K562 (cell line): Measurements from ENCODE around the gene GGNBP2. TPM values are rescaled to one million over a fixed set of nuclear protein-coding genes. Genes with fewer than 3 reads are reported as not detected.
A peak's percentile ranks its signal among the peaks of the same experiment; 100 is the strongest.
"Not testable (repeated sequence)": the region's sequence is repeated elsewhere in the genome, so short reads cannot be mapped to it uniquely, and the experiment has no call there.

Source experiments
- ATAC-seq: fragments of 200-7000 bp; cut with Tn5 transposase; 3 replicates; pipeline ENCODE4 v1.9.1; 2020; ENCODE audit warnings: moderate library complexity
- BruUV-seq: library from RNA; stranded (reverse); fragments of 400-500 nt; replicated peaks from 2 replicates; lab custom pipeline; 2021; lab: Mats Ljungman, UMichigan
- CTCF ChIA-PET: fragments of 300-600 bp; formaldehyde crosslinking; extraction: SDS; loops from one replicate; lab custom pipeline; 2021; ENCODE audit warnings: low intra/inter-chr PET ratio; lab: Yijun Ruan, JAX
- POLR2A ChIA-PET: fragments of 300-600, 350-650 bp; sonication (Branson Sonifier 250); formaldehyde crosslinking; extraction: SDS; loops from one replicate; lab custom pipeline; 2021; ENCODE audit warnings: antibody characterized with exemption, inconsistent platforms; lab: Yijun Ruan, JAX
- DNase-seq, 4 experiments: peaks; one replicate each; pipeline versions ENCODE4 v3.0.0 to v3.0.0-alpha.2; 2011 to 2018; ENCODE audit warnings: low spot score in 3 of 4, mixed read lengths in 3 of 4; ENCODE audit errors: extremely low read depth in 1 of 4
- FAIRE-seq: peaks from 2 replicates; lab custom pipeline; 2011; peaks lifted over from hg19 to GRCh38; lab: Jason Lieb, UNC
- H2AFZ ChIP-seq: 2 replicates; pipeline ENCODE4 v1.6.0; 2011; ENCODE audit warnings: low read depth, low read length, control low read depth, inconsistent platforms
- H3K27ac ChIP-seq: fragments of 200-600 bp; 3 replicates; pipeline ENCODE4 v1.8.0; 2011; ENCODE audit warnings: low read depth, mild to moderate bottlenecking, control low read depth, inconsistent platforms, low read length, moderate library complexity, mixed read lengths; ENCODE audit errors: extremely low read depth
- H3K27me3 ChIP-seq, 2 experiments: fragments of 300-600 bp in 1 of 2; 2 replicates in 1 of 2; 3 replicates in 1 of 2; pipeline versions ENCODE4 v1.6.0 to v1.8.0; 2011; ENCODE audit warnings: inconsistent platforms in 2 of 2, low read length in 2 of 2, mild to moderate bottlenecking in 1 of 2, mixed read lengths in 1 of 2, moderate library complexity in 1 of 2; ENCODE audit not compliant: control insufficient read depth in 2 of 2, insufficient read depth in 2 of 2
- H3K36me3 ChIP-seq: fragments of 300-600 bp; 3 replicates; pipeline ENCODE4 v1.8.0; 2011; ENCODE audit warnings: mild to moderate bottlenecking, low read length, inconsistent platforms; ENCODE audit not compliant: control insufficient read depth, insufficient read depth
- H3K4me1 ChIP-seq, 2 experiments: fragments of 200-600 bp in 1 of 2; replicated peaks in 1 of 2; 2 replicates in 1 of 2; 3 replicates in 1 of 2; pipeline versions ENCODE4 v1.5.1 to v1.8.0; 2011; ENCODE audit warnings: inconsistent platforms in 2 of 2, low read length in 2 of 2, mild to moderate bottlenecking in 1 of 2, mixed read lengths in 1 of 2, moderate library complexity in 1 of 2; ENCODE audit not compliant: control insufficient read depth in 2 of 2, insufficient read depth in 2 of 2
- H3K4me2 ChIP-seq: 2 replicates; pipeline ENCODE4 v1.6.1; 2011; ENCODE audit warnings: low read length, control low read depth, inconsistent platforms, mixed read lengths; ENCODE audit not compliant: insufficient read depth
- H3K4me3 ChIP-seq: fragments of 200-600 bp; sonication (generic), shearing (Covaris generic); 2 replicates; pipeline ENCODE4 v1.5.1; 2016; ENCODE audit warnings: control low read depth, inconsistent platforms
- H3K79me2 ChIP-seq: fragments of 200-600 bp; 3 replicates; pipeline ENCODE4 v1.8.0; 2011; ENCODE audit warnings: low read length, inconsistent platforms; ENCODE audit not compliant: control insufficient read depth, insufficient read depth
- H3K9ac ChIP-seq, 2 experiments: 2 replicates each; pipeline versions ENCODE4 v1.6.0 to v1.6.1; 2011; ENCODE audit warnings: low read depth in 2 of 2, low read length in 2 of 2, control low read depth in 1 of 2, inconsistent platforms in 1 of 2, mild to moderate bottlenecking in 1 of 2, mixed read lengths in 1 of 2; ENCODE audit not compliant: insufficient read depth in 1 of 2
- H3K9me1 ChIP-seq: one replicate; pipeline ENCODE4 v1.6.0; 2011; ENCODE audit warnings: inconsistent platforms, mild to moderate bottlenecking, low read length, moderate library complexity; ENCODE audit not compliant: control insufficient read depth, insufficient read depth
- H3K9me3 ChIP-seq: replicated peaks from 2 replicates; pipeline ENCODE4 v1.5.1; 2011; ENCODE audit warnings: low read depth, low read length, inconsistent platforms; ENCODE audit not compliant: control insufficient read depth, insufficient read depth
- H4K20me1 ChIP-seq: replicated peaks from 2 replicates; pipeline ENCODE4 v1.6.1; 2011; ENCODE audit warnings: low read length, inconsistent platforms, mixed read lengths; ENCODE audit not compliant: control insufficient read depth, insufficient read depth
- BCOR ChIP-seq: fragments of 450-650 bp; IDR thresholded peaks from 2 replicates; pipeline ENCODE4 v1.6.1; 2016
- KLF16 ChIP-seq: IDR thresholded peaks from 2 replicates; pipeline ENCODE4 v1.6.1; 2016; ENCODE audit warnings: antibody characterized with exemption
- RBM25 ChIP-seq: fragments of 200-400 bp; formaldehyde crosslinking; IDR thresholded peaks from 2 replicates; pipeline ENCODE4 v1.6.1; 2018; ENCODE audit warnings: low read length, low read depth, moderate library complexity; ENCODE audit not compliant: severe bottlenecking
- SREBF1 ChIP-seq: fragments of 150-350 bp; IDR thresholded peaks from 2 replicates; pipeline ENCODE4 v1.6.1; 2014; ENCODE audit warnings: antibody characterized with exemption, low read depth, low read length, borderline replicate concordance
- TRIM24 ChIP-seq, 2 experiments: fragments of 450-650 bp; IDR thresholded peaks; 2 replicates each; pipeline ENCODE4 v1.6.1; 2016
- ZNF121 ChIP-seq: sonication (generic); formaldehyde crosslinking; conservative IDR thresholded peaks from 2 replicates; pipeline ENCODE4 v1.8.0; 2022; ENCODE audit warnings: missing genetic modification reagents
- ZNF408 ChIP-seq: fragments of 250-450 bp; sonication (Bioruptor Pico); IDR thresholded peaks from 2 replicates; pipeline ENCODE4 v1.4.0; 2020; ENCODE audit warnings: low read depth, mild to moderate bottlenecking, moderate library complexity
- WGBS: fragments of 100-300 bp; shearing (Covaris generic); methylation state at CpG from one replicate; pipeline ENCODE4 v1.1.6; 2016; ENCODE audit warnings: low coverage, mixed read lengths; ENCODE audit not compliant: insufficient coverage; ENCODE audit errors: missing lambda C conversion rate; 5-methylcytosine and 5-hydroxymethylcytosine counted together
- in situ Hi-C: fragments of 300-500 bp; cut with MboI; formaldehyde crosslinking; loops from 4 replicates; pipeline ENCODE4 v1.15.0; 2018; ENCODE audit warnings: inconsistent platforms, mixed read lengths
- intact Hi-C: fragments of 100-400 bp; cut with micrococcal nuclease; formaldehyde crosslinking; loops from 2 replicates; pipeline ENCODE4 v1.14.2; 2022
- polyA plus RNA-seq, 8 experiments: library from polyadenylated mRNA; depleted of rRNA in 4 of 8; stranded (reverse) in 5 of 8; unstranded in 3 of 8; fragments of >200 nt; fragmentation: Nextera tagmentation in 2 of 8; fragmentation: Illumina TruSeq in 1 of 8; extraction: Ambion mirVana in 2 of 8; extraction: Trizol in 1 of 8; gene quantifications; 2 replicates each; pipeline versions ENCODE4 v1.2.1 to v1.2.3, GENCODE V29; 2011 to 2014; ENCODE audit warnings: inconsistent platforms in 1 of 8, missing spikeins in 1 of 8
- total RNA-seq, 7 experiments: library from RNA; depleted of rRNA in 6 of 7; stranded (reverse); fragments of >200 nt in 6 of 7; fragmentation: Illumina TruSeq in 2 of 7; extraction: Trizol in 2 of 7; gene quantifications; 2 replicates each; pipeline versions ENCODE4 v1.2.1 to v1.2.3, GENCODE V29; 2011 to 2021; ENCODE audit warnings: low replicate concordance in 1 of 7
- TF ChIP-seq, protein P1 (sequence below), 2 experiments: fragments of 450-650 bp; conservative IDR thresholded peaks; 2 replicates each; pipeline ENCODE4 v1.6.1; 2017; ENCODE audit warnings: mild to moderate bottlenecking in 2 of 2, moderate library complexity in 2 of 2

The GGNBP2 gene
- total and polyA plus RNA-seq, 9 of the 15 experiments (the other 6 are each of a cell fraction or from before 2014, with no cell fraction given) = 35.7 to 96.6 (median 64.1) TPM

DNA sequence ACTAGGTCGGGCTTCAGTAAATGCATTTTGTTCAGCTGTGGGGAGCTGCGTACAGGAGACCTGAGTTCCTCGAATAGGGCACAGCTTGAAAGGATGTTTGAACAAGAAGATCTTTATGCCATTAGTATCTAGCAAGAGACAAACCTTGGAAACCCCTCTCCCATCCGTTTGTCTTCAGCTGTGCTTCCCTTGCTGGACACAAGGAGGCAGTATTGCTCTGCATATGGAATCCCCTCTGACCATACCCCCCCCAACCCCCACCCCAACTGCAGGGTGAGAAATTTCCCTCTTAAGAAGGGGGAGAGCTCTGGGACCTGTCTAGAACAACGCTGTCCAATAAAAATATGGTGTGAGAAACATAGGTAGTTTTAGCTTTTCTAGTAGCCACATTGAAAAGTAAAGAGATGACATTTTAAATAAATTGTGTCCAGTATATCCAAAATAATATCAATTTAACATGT, 58.2 kb downstream of the GGNBP2 start (continued):
- TF ChIP-seq, protein P1, sequence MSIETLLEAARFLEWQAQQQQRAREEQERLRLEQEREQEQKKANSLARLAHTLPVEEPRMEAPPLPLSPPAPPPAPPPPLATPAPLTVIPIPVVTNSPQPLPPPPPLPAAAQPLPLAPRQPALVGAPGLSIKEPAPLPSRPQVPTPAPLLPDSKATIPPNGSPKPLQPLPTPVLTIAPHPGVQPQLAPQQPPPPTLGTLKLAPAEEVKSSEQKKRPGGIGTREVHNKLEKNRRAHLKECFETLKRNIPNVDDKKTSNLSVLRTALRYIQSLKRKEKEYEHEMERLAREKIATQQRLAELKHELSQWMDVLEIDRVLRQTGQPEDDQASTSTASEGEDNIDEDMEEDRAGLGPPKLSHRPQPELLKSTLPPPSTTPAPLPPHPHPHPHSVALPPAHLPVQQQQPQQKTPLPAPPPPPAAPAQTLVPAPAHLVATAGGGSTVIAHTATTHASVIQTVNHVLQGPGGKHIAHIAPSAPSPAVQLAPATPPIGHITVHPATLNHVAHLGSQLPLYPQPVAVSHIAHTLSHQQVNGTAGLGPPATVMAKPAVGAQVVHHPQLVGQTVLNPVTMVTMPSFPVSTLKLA (conservative IDR thresholded peaks at IDR 0.05) = 0 out of 4 replicates have a peak, but pooled peaks of 1 of the 2 experiments have one; percentile 36
- TF ChIP-seq ZNF408 = no peak
- no peak for TF ChIP-seq KLF16
- no peak for TF ChIP-seq TRIM24 (IDR thresholded peaks at IDR 0.05)
- no peak for TF ChIP-seq SREBF1
- TF ChIP-seq, all 486 proteins: peak for 19

- H3K27me3 ChIP-seq, H2AFZ ChIP-seq, in situ Hi-C loops, H3K4me3 ChIP-seq: not testable (repeated sequence)
- TF ChIP-seq BCOR (peak; percentile 50; the same call in 1 of the 2 replicates), ZNF121 (peak; percentile 90), RBM25 (peak; percentile 82)
- TF ChIP-seq, all 486 proteins: peak for 3; not testable (repeated sequence) for 483
- H3K9me3 ChIP-seq, FAIRE-seq, H3K27ac ChIP-seq, H3K4me2 ChIP-seq, H3K9ac ChIP-seq, POLR2A ChIA-PET, H3K9me1 ChIP-seq, DNase-seq, H4K20me1 ChIP-seq, ATAC-seq, intact Hi-C loops, BruUV-seq: not testable (repeated sequence)
- H3K36me3 ChIP-seq = peaks cover 37% of the 10 kb centered on the region
- WGBS = 84% methylated on average over 2 of the region's 5 CpGs
- H3K4me1 ChIP-seq = peaks cover 31 to 54% of the 10 kb centered on the region in 2 experiments
- peaks cover 63% of the 10 kb centered on the region for H3K79me2 ChIP-seq
- CTCF ChIA-PET = interaction anchor here (0.7 kb wide), 1 partner anchor 642 kb away, joined by 3 read pairs; no protein-coding TSS in a partner anchor
These were observed 60.3 kb downstream of the GGNBP2 start for GRCh38 chr17:36605028-36605427.
